ENCODE measurements around the gene APIP. TPM values are rescaled to one million over a fixed set of nuclear protein-coding genes. Genes with fewer than 3 reads are reported as not detected.

The APIP gene
- total and polyA plus RNA-seq, 10 of the 15 experiments (the other 5 are each of a cell fraction or from before 2014, with no cell fraction given): 26.8 to 87.1 (median 52.8) TPM

GRCh38 chr11:34929794-34930763, 13.9 kb upstream of the APIP start (continued):
- no peak for TF ChIP-seq USF2 (IDR thresholded peaks at IDR 0.05; ENCODE audit: borderline replicate concordance, low read depth, low read length)
- TF ChIP-seq SIN3A (IDR thresholded peaks at IDR 0.05; ENCODE audit: low read depth, low read length): no peak
- TF ChIP-seq E2F8 (IDR thresholded peaks at IDR 0.05; ENCODE audit: low read depth, partially characterized antibody): no peak
- TF ChIP-seq CUX1 (IDR thresholded peaks at IDR 0.05; ENCODE audit: insufficient replicate concordance, low read depth, low read length): no peak
- TF ChIP-seq POLR2A (IDR thresholded peaks at IDR 0.05; ENCODE audit: low read depth, low read length): no peak
- TF ChIP-seq ZNF24 (IDR thresholded peaks at IDR 0.05): no peak
- no peak for TF ChIP-seq SIX5 (IDR thresholded peaks at IDR 0.05; ENCODE audit: low read depth, low read length, severe bottlenecking)
- no peak for TF ChIP-seq ATF3 (IDR thresholded peaks at IDR 0.05; ENCODE audit: borderline replicate concordance, extremely low read depth, low read depth, low read length)
- TF ChIP-seq YBX1 (IDR thresholded peaks at IDR 0.05): no peak
- no peak for TF ChIP-seq KLF5 (IDR thresholded peaks at IDR 0.05; ENCODE audit: partially characterized antibody)
- TF ChIP-seq SP1 (IDR thresholded peaks at IDR 0.05; ENCODE audit: low read depth, low read length): no peak
- no peak for TF ChIP-seq RCOR1 (conservative IDR thresholded peaks at IDR 0.05; ENCODE audit: low read depth, low read length)
- no peak for TF ChIP-seq ZNF622 (IDR thresholded peaks at IDR 0.05)
